22Rv1 (cell line): ENCODE measurements around the gene MAD1L1.

ENCODE experiments used
- H3K27ac ChIP-seq: fragments of 450-650 bp; 2 replicates; pipeline ENCODE4 v1.5.1; 2017
- ZFX ChIP-seq: fragments of 450-650 bp; IDR thresholded peaks from 2 replicates; pipeline ENCODE4 v1.6.1; 2017; ENCODE audit warnings: antibody characterized with exemption, borderline replicate concordance
- TF ChIP-seq, protein P1 (sequence below): fragments of 450-650 bp; IDR thresholded peaks from 2 replicates; pipeline ENCODE4 v1.5.1; 2017; ENCODE audit warnings: mild to moderate bottlenecking

Gene MAD1L1

GRCh38 chr7:2165610-2166594, 66.8 kb downstream of the MAD1L1 start:
- TF ChIP-seq, protein P1, sequence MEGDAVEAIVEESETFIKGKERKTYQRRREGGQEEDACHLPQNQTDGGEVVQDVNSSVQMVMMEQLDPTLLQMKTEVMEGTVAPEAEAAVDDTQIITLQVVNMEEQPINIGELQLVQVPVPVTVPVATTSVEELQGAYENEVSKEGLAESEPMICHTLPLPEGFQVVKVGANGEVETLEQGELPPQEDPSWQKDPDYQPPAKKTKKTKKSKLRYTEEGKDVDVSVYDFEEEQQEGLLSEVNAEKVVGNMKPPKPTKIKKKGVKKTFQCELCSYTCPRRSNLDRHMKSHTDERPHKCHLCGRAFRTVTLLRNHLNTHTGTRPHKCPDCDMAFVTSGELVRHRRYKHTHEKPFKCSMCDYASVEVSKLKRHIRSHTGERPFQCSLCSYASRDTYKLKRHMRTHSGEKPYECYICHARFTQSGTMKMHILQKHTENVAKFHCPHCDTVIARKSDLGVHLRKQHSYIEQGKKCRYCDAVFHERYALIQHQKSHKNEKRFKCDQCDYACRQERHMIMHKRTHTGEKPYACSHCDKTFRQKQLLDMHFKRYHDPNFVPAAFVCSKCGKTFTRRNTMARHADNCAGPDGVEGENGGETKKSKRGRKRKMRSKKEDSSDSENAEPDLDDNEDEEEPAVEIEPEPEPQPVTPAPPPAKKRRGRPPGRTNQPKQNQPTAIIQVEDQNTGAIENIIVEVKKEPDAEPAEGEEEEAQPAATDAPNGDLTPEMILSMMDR: no peak
- TF ChIP-seq ZFX: no peak
- peak overlapping the region; percentile 4; the same call in 1 of the 2 replicates for H3K27ac ChIP-seq

GRCh38 chr7:2165239-2165609, 67.5 kb downstream of the MAD1L1 start:
- no peak for TF ChIP-seq ZFX
- TF ChIP-seq, protein P1: no peak
- H3K27ac ChIP-seq: no peak overlapping the region

GRCh38 chr7:2164646-2165045, 68.1 kb downstream of the MAD1L1 start:
- TF ChIP-seq, protein P1: no peak
- no peak for TF ChIP-seq ZFX
- no peak overlapping the region for H3K27ac ChIP-seq

GRCh38 chr7:2163600-2164555, 68.9 kb downstream of the MAD1L1 start:
- TF ChIP-seq ZFX: no peak
- TF ChIP-seq, protein P1: no peak
- H3K27ac ChIP-seq: peak overlapping the region; percentile 2

DNA sequence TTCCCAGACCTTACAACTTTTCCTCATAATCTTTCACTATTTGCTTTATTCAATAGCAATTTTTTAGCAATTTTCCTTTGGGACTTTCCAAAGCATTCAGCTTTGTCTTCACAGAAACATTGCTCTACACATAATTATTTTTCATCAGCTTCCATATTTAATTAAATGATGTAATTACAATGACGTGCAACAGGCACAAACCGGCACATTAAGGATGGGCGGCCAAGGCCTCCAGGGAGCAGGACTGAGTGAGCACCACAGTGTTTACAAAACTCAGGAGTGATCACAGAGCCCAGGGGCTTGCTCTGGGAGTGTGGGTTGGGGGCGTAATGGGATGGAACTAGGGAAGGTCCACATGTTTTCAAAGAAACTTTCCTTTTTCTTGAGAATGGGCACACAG, 69.8 kb downstream of the MAD1L1 start:
- peak overlapping the region; percentile 2 for H3K27ac ChIP-seq

GRCh38 chr7:2162004-2162902, 70.5 kb downstream of the MAD1L1 start:
- peak overlapping the region; percentile 2 for H3K27ac ChIP-seq

More for the DNA sequence above, 69.8 kb downstream of the MAD1L1 start:
- TF ChIP-seq, protein P1: no peak
- no peak for TF ChIP-seq ZFX

DNA sequence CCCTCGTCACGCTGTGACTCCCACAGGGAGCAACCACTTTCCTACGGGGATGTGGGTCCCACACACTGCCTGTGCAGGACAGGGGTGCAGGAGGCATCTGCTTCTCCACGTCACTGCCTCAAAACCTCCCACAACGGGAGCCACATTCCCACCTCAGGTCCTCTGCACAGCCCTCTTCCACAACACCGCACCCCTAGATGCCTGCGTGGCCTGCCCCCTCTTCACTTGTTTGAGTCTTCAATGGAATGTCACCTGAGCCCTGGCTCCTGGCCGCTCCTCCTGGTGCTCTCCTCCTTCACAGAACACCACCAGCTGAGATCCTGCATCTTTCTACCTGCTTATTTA, 73.6 kb downstream of the MAD1L1 start:
- H3K27ac ChIP-seq: no peak overlapping the region

More for the DNA sequence above, 73.6 kb downstream of the MAD1L1 start:
- no peak for TF ChIP-seq ZFX
- TF ChIP-seq, protein P1: no peak
